Tongue (tissue), 2 donors: ENCODE results near the gene MRPL36. TPM values are rescaled to one million over a fixed set of nuclear protein-coding genes. Genes with fewer than 3 reads are reported as not detected.
"Not testable (repeated sequence)": the region's sequence is repeated elsewhere in the genome, so short reads cannot be mapped to it uniquely, and the experiment has no call there.

Experiments
- DNase-seq: peaks from one replicate; pipeline ENCODE4 v3.0.0-alpha.2; 2015
- total RNA-seq: library from RNA; depleted of rRNA; stranded (reverse); fragments of >200 nt; gene quantifications from one replicate; pipeline ENCODE4 v1.2.3, GENCODE V29; 2014

Gene MRPL36
- total RNA-seq, 1 donor from 2014 or later = 28.7 TPM

- DNase-seq = no peak
Measured at GRCh38 chr5:1815071-1815786, 15.6 kb upstream of the MRPL36 start.

GRCh38 chr5:1814183-1815020 is 14.8 kb upstream of the MRPL36 start:
- no peak for DNase-seq

GRCh38 chr5:1810581-1811101 is 11.0 kb upstream of the MRPL36 start:
- no peak for DNase-seq

- DNase-seq = no peak
Measured at GRCh38 chr5:1809416-1810035, 9.9 kb upstream of the MRPL36 start.

GRCh38 chr5:1808439-1808838 is 8.8 kb upstream of the MRPL36 start:
- no peak for DNase-seq

DNA sequence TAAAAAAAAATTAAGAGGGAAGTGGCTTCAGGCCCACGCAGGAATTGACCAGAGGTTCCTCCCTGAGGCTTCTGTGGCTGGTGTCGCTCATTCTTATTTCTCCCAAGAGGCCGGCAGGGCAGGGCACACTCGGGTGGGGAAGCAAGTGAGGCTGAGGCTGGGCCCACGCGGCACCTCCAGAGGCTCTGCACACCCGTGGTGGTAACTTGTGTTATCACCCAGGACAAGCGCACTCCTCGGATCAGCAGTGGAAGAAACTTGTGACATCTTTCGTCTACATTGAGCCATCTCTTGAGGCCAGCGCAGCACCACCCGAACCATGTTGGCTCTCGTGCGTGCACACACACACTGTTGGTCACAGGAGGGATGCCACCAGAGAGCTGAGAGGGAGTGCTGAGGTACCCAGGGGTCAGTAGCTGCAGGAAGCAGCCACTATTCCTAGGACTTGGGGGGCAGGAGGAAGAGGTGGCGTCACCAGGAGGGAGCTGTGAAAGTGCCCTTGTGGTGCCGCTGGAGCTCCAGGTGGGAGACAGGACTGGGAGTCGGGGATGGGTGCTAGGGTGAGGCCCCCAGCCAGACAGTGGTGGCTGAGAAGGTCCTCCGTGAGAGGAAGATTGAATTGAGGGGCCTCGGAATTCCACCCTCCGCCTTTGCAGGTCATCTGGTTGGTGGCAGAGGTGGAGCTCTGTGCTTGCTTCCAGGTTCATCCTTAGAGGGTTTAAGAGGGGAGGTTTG is 8.0 kb upstream of the MRPL36 start:
- no peak for DNase-seq

- DNase-seq = no peak
Measured at GRCh38 chr5:1806974-1807373, 7.3 kb upstream of the MRPL36 start.

DNA sequence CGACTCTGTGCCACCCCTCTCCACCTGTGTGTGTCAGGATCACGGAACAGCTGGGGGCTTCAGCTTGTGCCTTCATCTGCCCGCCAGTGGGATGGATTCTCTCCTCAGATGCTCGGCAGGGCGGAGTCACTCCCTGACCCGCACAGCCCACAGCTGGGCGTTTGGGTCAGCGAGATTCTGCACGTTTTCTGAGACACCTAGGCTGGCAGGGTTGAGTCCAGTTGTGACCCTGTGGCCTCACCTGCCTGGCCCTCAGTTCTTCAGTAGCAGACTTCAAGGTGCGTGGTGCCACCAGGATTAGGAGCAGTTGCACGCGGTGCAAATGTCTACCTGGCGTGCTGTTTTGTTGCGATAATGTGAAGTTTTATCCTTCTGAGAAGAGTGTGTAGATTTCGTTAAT is 6.6 kb upstream of the MRPL36 start:
- no peak for DNase-seq

DNA sequence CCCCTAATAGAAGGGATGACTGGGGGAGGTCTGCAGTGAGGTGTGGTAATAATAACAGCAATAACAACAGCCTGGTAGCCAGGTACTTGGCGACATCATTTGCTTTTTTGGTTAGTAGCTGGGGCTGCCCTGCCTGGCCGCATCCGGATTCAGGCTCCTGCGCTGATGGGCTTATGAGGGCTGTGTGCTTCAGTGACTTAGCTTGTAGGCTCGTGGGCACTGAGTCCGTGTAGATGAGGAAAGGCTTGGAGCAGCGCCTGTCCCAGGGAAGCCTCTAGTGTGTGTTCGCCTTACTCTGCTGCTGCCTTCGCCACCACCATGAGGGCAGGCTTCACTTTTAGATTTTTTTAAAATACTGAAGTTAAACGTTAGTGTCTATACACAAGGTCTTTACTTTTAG is 6.1 kb upstream of the MRPL36 start:
- no peak for DNase-seq

- DNase-seq = no peak
Measured at GRCh38 chr5:1805326-1805725, 5.7 kb upstream of the MRPL36 start.

GRCh38 chr5:1804001-1804690 is 4.5 kb upstream of the MRPL36 start:
- no peak for DNase-seq

- no peak for DNase-seq
Measured at GRCh38 chr5:1803192-1803591, 3.6 kb upstream of the MRPL36 start.

GRCh38 chr5:1801967-1802295 is 2.3 kb upstream of the MRPL36 start:
- peak; percentile 25 for DNase-seq

DNA sequence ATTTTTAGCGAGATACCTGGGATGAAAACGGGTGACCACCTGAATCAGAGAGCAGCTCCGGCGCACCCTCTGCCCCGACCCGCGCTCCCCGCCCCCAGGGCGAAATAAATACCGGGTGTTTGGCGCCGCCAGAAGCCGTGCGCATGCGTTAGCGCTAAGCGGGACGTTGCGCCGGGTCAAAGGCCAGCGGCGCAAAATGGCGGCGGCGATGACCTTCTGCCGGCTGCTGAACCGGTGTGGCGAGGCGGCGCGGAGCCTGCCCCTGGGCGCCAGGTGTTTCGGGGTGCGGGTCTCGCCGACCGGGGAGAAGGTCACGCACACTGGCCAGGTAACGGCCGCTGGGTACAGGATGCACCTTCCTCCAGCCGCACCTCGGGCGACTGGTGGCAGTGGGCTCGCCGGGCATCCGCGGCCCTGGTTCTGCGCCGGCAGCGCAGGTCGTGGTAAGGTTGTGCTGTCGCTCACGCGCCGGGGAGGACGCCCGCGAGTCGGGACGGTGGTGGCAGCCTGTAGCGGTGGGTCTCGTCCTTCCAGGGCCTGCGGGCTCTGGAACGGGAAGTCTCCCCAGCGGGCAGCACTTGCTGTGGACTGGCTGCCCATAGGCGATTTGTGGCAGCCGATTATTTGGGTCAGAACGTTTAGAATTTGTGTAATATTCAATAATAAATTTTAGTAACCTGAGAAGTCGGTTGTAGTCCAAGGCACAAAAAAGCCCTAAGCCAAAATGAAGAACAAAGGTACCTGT is 1.8 kb upstream of the MRPL36 start, which contains the start of gene NDUFS6:
Gene NDUFS6 (plus strand): TSS at position 186 of the 745 bp plus-strand sequence. CDS start 11 bp downstream, at position 197.
- peak; percentile 87 for DNase-seq

GRCh38 chr5:1800472-1801221 is 1.0 kb upstream of the MRPL36 start:
- peak; percentile 31 for DNase-seq

DNA sequence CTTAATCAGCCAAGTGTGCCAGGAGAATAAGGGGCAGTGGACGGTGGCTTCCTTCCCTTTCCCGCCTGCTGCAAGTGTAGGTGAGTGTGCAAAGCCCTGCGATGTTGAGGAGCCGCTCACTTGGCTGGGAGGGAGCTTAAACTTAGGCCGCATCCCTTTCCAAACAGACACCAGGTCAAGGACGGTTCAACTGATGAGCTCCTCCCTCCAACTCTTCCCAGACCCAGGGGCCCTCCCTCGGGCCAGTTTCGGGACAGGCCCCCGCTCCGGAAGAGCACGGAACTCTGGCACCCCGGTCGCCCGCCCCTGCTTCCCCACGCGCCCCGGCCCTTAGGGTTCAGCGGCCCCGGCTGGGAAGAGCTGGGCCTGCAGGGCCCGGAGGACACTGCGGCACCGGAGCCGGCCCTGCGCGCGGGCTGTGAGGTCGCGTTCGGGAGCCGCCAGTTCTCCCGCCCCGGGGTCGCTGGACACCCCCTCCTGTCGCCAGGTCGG is 481 bp downstream of the MRPL36 start:
- peak; percentile 19 for DNase-seq

DNA sequence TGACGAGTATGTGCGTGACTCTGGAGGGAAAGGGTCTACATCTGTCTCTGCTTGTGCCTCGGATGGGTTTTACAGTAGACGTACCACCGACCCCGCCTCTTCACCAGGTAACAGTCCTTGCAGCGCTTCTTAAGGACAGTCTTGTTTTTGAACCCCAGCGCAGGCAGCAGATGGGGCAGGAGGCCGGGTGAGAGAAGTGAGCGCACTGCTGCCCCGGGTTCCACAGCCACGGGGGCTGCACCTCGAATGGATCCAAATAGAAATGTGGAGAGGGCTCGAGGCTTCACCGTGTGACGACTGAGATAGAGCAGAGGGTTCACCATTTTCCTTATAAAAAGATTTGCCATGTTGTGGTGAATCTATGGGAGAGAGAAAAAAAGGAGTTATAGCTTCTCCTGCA is 1.0 kb downstream of the MRPL36 start:
- DNase-seq = not testable (repeated sequence)

DNA sequence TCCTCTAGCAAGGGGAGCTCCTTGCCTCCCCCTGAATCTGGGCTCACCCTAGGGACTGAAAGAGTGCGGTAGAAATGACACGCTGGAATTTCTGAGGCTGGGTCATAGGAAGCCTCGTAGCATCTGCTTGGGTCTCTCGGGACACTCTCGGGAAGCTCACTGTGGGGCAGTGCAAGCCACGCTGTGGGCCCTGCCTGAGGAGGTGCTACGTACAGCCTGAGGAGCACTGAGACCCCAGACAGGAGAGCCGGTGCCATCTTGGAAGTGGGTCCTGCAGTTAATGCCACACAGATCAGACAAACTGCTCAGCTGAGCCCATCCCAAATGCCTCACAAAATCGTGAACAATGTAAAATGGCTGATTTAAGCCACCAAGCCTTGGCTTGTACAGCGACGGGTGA is 1.8 kb downstream of the MRPL36 start:
- DNase-seq = no peak

DNA sequence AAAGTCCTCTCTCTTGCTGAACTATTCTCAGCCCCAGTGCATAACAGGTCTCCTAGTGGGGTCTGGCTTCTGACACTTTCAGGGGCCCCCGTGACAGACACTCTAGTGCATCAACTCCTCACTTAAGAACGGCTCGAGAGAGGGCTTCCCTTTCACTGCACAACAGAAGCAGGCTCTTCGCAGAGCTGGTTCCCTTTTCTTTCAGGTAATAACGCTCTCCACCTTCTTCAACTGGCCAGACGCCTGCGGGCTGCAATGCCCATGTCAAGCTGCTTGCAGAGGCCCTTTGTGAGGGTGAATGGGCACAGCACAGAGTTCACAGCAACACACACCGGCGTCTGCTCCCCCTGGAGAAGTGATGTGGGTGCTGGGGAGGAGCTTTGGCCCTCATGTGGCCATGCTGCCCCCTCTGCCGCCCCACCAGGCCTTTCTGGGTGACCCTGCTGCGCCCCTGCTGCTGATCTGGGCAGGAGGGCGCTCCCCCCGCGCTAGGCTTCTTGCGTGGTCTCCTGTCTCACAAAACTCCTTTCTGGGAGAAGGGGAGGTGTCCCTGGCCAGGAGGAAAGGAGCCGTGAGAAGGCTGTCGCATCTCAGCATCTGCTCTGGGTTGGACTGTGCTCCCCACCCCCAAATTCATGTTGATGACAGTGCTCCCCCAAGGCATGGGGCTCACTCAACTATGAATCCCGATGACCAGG is 2.4 kb downstream of the MRPL36 start:
- no peak for DNase-seq
